AG10803 (cell line): ENCODE measurements around the gene ZNF777.
A peak's percentile ranks its signal among the peaks of the same experiment; 100 is the strongest.
"Not testable (repeated sequence)": the region's sequence is repeated elsewhere in the genome, so short reads cannot be mapped to it uniquely, and the experiment has no call there.

ENCODE experiments used
- DNase-seq: peaks from one replicate; pipeline ENCODE4 v3.0.0; 2010; ENCODE audit warnings: low read depth
- H3K4me3 ChIP-seq: 2 replicates; pipeline ENCODE4 v1.5.1; 2011; ENCODE audit warnings: mild to moderate bottlenecking, low read length, control low read depth
- CTCF ChIP-seq: conservative IDR thresholded peaks from 2 replicates; pipeline ENCODE4 v1.5.1; 2011; ENCODE audit warnings: mild to moderate bottlenecking, low read length, control low read depth, inconsistent platforms

ZNF777 gene

GRCh38 chr7:149498811-149499210 is 37.9 kb upstream of the ZNF777 start:
- DNase-seq: no peak
- no peak for TF ChIP-seq CTCF
- no peak overlapping the region for H3K4me3 ChIP-seq

- peak within 1 kb of the TSS; percentile 84 for H3K4me3 ChIP-seq
- peak; percentile 45 for TF ChIP-seq CTCF
- peak; percentile 80 for DNase-seq
Measured at GRCh38 chr7:149497467-149498261, 36.8 kb upstream of the ZNF777 start, which contains the start of gene ZNF746. ZNF746 (minus strand) TSS chr7:149497809; CDS start chr7:149497536, 273 bp downstream.

- no peak for TF ChIP-seq CTCF
- peak; percentile 44 for DNase-seq
- peak overlapping the region; percentile 84 for H3K4me3 ChIP-seq
Measured at GRCh38 chr7:149496642-149497391, 36.0 kb upstream of the ZNF777 start.

GRCh38 chr7:149495785-149496641 is 35.2 kb upstream of the ZNF777 start:
- peak; percentile 81 for DNase-seq
- TF ChIP-seq CTCF: no peak
- peak overlapping the region; percentile 84 for H3K4me3 ChIP-seq

- no peak; the same call in 1 of the 2 replicates for TF ChIP-seq CTCF
- H3K4me3 ChIP-seq: no peak overlapping the region
- DNase-seq: peak; percentile 72
Measured at GRCh38 chr7:149494738-149495368, 34.0 kb upstream of the ZNF777 start.

- not testable (repeated sequence) for H3K4me3 ChIP-seq, DNase-seq
Measured at GRCh38 chr7:149493975-149494374, 33.1 kb upstream of the ZNF777 start.

GRCh38 chr7:149493366-149493765 is 32.5 kb upstream of the ZNF777 start:
- DNase-seq: no peak
- TF ChIP-seq CTCF: no peak
- H3K4me3 ChIP-seq: no peak overlapping the region
